KBM-7 (cell line): ENCODE measurements around the gene SPATA2L.
"Not testable (repeated sequence)": the region's sequence is repeated elsewhere in the genome, so short reads cannot be mapped to it uniquely, and the experiment has no call there.

Experiments
- DNase-seq: peaks from one replicate; pipeline ENCODE4 v3.0.0-alpha.2; 2015
- in situ Hi-C: fragments of 300-500 bp; cut with MboI; formaldehyde crosslinking; loops from 2 replicates; pipeline ENCODE4 v1.14.3; 2020; ENCODE audit warnings: low sequenced_read_pairs, low pct_unique_long_range_greater_than_20kb, mixed read lengths

Gene SPATA2L

GRCh38 chr16:89709716-89710432, 8.4 kb upstream of the SPATA2L start:
- in situ Hi-C loops = no loop called here
- DNase-seq = no peak

DNA sequence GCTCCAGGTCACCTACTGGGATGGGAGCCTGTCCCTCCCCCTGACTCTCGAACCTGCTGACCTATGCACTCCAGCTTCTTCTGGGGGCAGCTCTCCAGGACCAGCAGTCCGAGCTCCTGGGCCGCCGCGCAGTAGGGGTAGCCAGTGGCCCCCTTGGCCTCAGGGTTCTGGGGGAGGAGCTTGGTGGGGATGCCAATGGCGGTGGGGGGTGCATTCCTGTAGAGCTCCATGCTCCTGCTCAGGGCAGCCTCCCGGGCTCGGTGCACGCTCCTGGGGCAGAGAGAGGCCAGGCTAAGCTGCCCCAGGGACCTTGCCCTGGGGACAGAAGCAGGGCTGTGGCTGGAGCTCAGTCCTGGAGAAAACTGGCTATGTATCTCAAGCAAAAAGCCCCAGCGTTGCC, 7.7 kb upstream of the SPATA2L start:
- no peak for DNase-seq
- in situ Hi-C loops = no loop called here

DNA sequence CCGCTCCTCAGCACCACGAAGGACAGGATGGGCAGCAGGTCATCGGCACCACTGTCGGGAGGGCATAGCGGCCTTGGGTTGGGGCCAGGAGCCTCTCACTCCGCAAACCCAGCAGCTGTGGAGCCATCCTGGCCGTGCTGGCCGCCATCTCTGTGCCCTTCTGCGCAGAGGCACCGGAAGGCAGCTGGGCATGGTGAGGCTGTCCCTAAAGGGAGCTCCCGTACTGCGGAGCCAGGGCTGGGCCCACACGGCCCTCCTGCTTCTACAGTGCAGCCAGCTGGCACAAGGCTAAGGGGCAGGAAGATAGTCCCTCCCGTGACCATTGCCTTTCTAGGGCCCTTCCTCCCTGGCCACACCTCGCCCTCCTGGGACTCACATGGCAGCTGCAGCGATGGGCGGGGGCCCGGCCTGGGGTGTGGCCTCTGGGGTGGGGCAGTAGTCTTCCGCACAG, 7.0 kb upstream of the SPATA2L start:
- in situ Hi-C loops = no loop called here
- no peak for DNase-seq

DNA sequence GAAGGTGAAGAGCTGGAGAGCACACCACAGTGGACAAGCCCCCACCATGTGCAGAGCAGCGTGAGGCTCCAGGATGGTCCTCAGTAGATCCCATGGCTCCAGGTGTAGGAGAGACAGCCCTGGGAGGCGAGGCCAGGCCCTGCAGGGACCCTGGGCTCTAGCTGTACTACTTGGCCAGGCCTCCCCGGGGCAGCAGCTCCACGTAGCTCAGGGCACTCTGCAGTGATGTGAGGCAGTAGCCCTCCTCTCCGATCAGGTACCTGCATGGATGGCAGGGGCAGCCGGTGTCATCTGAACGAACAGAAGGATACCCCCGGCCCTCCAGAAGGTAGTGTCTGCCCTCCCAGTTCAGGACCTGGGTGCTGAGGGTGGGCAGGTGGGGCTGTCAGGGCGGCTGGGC, 6.2 kb upstream of the SPATA2L start:
- in situ Hi-C loops = no loop called here
- DNase-seq = no peak

DNA sequence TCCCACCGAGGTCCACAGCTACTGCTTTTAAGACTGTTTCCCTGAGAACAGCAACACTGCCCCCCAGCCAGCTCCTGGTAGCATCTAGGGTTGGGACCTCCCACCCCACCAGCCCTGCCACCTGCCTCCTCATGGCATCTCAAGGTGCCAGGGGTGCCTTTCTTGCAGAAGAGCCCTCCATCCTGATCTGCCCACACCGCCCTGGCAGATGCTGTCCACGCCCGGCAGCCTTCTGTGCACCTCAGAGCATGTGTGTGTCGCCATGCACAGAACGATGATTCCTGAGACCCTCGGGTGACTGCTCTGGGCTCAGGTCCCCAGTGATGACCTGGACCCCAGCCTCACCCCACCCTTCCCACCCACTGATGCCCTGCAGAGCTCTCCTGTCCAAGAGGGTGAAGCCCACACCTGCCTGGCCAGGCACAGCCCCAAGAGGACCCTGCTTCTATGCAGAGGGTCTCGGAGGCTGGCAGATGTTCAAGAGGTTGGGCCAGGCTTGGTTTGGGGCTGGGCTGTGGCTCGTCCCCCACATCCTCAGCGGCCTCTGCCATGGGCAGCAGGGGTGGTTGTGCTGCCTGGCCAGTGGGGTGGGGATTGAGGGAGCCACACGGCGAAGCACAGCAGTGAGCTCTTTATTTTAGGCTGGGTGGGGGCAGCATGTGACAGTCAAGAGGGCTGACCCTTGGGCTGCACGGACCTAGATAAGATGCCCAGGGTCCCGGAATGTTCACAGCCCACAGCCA, 5.2 kb upstream of the SPATA2L start:
- DNase-seq = no peak
- in situ Hi-C loops = no loop called here

DNA sequence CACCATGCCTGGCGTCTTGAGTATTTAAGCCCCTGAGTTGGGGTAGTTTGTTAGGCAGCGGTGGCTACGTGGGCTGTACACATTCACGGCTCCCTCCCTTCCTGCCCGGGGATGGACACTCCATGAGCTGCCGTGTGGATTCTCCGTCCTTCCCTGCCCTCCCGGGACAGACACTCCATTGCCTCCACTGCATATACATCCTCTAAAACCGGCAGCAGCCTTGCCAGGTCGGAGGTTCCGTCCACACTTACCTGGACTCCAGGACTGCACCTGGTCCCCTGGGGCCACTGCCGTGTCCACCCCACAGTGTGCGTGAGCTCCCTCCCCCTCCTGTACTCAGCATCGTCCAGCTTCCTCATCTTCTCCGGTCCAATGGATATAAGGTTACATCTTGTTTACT, 3.5 kb upstream of the SPATA2L start:
- no peak for DNase-seq
- in situ Hi-C loops = no loop called here

DNA sequence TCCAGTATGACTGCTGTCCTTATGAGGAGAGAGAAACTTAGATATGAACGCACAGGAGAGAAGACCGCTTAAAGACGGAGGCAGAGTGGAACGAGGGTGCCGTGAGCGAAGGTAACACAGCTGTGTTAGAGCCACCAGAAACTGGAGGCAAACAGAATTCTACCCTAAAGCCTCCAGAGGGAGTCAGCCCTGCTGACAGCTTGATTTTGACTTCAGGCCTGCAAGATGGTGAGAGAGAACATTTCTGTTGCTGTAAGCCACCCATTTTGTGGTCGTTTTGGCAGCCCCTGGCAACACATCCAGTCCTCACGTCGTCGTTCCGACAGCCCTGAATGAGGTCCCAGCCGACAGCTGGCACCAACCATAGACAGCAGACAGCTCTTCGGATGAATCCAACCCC, 2.8 kb upstream of the SPATA2L start:
- DNase-seq = no peak
- in situ Hi-C loops = no loop called here

DNA sequence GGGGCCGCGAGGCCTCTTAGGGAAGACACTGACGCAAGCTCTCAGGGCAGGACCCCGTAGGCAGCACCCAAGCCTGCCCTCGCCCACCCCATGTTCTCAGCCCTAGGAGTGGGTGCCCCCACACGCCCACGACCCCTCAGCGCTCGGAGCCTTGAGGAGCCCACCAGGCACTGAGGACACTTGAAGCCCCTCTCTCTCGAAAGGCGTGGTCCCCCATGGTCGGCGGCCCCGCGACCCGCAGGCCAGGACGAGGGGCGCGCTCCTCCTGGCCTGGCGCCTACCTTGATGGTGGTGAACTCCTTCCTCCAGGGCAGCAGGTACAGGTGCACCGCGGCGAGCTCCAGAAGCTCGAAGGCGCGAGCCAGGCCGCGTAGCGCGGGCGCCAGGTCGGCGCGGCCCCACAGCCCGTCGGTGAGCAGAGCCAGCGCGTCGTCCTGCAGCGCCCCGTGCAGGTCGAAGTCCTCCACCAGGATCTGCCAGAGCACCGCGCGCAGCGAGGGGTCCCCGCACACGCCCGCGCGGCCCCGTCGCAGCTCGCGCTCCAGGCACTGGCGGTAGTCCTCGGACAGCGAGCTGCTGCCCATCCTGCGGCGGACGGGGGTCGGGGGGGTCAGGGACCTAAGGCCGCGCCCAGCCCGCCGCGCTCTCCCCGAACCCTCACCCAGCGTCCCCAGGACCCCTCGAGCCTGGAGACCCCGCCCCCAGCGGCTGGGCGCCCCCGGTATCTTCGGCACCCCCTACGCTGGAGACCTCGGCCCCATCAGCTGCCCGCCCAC, 668 bp downstream of the SPATA2L start:
- peak; percentile 51 for DNase-seq
- in situ Hi-C loops = no loop called here

DNA sequence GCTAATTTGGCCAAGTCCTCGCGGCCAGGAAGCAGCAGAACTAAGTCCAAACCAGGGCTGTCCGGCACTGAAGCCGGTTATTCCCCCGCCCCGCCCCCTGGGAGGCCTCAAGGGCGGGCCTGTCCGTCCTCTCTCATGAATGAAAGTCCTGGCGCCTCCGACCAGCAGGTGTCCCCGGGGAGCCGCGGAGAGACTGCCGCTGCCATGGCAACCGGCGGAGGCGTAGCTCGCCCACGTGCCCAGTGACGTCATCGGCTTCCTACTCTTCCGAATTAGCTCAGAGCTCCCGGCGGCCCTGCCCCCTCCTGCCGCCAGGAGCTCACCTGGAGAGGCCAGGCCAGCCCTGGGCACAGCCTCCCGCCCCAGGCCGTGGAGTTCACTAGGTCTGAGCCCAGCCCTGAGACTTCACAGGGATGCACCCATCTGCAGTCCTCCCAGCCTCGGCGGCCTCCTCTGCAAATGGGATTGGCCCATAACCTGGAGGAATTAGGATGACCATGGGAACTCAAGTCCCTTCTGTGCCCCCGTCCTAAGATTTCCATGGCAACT, 1.3 kb downstream of the SPATA2L start:
- in situ Hi-C loops = no loop called here
- peak; percentile 96 for DNase-seq

- in situ Hi-C loops, DNase-seq: not testable (repeated sequence)
Measured at GRCh38 chr16:89699629-89700099, 1.8 kb downstream of the SPATA2L start.

DNA sequence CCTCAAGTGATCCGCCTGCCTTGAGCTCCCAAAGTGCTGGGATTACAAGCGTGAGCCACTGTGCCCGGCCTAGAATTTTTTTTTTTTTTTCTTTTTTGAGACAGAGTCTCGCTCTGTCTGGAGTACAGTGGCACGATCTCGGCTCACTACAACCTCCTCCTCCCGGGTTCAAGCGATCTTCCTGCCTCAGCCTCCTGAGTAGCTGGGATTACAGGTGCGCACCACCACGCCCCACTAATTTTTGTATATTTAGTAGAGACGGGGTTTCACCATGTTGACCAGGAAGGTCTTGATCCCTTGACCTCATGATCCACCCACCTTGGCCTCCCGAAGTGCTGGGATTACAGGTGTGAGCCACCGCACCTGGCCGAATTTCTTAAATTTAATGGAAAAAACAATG, 2.8 kb downstream of the SPATA2L start:
- in situ Hi-C loops = not testable (repeated sequence)

DNA sequence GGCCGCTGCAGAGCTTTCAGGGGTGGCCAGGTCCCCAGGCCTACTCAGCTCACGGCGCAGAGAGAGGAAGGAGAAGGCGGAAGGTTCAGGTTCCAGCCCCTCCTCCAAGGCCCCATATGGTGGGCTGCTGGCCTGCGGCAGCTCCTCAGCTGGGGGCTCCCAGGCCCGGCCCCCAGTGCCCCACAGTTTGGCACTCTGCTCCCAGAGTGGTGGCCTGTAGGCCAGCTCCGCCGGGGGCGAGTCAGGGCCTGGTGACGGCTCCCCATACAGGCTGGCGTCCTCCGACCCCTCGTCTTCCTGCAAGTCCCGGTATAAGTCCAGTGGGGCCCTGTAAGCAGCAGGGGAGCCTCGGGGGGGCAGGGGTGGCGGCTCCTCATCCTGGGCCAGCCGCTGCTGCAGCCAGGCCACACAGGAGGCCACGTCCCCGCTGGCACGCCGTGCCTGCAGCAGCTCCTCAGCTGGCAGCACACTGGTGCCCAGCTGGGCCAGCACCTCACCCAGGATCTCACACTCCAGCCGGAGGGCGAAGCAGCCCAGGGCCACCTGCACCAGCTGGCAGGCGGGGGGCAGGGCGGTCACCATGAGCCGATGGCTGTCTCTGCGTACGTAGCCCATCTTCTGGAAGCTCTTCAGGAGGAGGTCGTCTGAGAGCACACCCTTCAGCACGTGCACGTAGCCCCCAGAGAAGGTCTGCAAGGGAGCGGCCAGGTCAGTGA, 3.7 kb downstream of the SPATA2L start:
- in situ Hi-C loops = no loop called here
- DNase-seq = no peak

More for the DNA sequence above, 2.8 kb downstream of the SPATA2L start:
- DNase-seq = not testable (repeated sequence)

DNA sequence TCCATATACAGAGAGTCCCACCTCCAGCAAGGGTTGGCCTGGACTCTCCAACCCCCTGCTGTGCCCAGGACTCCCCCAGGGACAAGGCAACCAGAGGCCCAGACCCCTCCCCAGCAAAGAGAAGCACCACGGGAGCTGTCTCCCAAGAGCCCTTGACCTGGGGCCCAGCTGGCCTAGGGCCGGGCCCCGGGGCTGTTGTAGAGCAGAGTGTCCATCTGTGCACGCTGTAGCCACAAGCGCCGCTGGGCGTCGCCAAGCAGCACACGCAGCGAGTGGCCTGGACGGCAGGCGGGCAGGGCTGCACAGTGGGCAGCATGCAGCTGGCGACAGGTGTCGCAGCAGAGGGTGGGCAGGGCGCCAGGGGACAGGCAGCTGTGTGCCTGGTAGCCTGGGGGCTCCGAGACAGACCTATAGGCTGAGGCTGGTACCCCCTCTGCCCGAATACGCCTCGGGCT, 4.3 kb downstream of the SPATA2L start:
- in situ Hi-C loops = no loop called here
- no peak for DNase-seq

DNA sequence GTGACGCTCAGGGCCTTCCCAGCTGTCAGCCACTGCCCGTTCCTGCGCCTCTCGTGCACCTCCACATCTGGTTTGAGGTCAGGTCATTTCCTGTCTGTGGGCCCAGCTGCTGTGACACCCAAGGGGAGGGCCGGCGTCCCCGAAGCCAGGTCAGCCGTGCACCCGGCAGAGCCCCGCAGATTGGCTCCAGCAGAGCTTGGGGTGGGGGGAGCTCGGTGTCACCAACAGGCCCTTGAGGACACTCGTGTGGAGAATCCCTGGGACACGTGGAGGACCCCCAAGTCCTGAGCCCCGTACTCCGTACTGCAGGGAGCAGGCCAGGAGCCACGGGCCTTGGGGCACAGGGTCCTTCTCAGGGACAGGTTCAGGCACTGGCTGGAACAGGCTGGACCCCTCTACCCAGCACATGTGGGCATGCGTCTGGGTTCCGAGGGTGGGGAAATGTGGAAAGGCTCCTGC, 4.8 kb downstream of the SPATA2L start:
- in situ Hi-C loops = no loop called here
- no peak for DNase-seq

DNA sequence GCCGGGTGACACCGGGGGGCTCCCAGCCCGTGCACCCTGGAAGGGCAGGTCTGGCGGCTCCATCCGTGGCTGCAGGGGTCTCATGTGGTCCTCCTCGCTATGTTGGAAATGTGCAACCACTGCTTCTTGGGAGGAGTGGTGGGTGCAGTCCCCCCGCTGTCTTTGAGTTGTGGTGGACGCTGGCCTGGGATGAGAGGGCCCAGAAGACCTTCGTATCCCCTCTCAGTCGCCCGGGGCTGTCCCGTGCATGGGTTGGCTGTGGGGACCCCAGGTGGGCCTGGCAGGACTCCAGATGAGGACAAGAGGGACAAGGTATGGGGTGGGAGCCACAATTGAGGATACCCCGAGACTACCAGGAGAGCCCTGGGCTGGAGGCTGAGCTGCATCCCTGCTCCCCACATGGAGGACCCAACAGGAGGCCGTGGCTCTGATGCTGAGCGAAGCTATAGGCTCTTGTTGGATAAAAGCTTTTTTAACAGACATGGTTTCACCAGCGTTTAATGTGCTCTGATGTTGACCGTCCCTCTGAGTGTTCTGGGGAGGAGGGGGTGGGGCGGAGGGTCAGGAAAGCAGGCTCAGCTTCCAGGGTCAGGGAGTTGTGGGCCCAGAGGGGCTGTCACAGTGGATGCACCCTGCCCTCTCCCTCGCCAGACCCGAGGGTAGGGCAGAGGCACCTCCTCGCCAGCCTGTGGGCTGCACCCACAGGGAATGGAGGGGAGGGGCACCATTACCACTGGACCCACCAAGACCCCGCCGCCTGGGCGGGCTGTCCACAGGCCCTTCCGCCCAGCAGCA, 5.4 kb downstream of the SPATA2L start:
- in situ Hi-C loops = no loop called here
- DNase-seq = no peak

DNA sequence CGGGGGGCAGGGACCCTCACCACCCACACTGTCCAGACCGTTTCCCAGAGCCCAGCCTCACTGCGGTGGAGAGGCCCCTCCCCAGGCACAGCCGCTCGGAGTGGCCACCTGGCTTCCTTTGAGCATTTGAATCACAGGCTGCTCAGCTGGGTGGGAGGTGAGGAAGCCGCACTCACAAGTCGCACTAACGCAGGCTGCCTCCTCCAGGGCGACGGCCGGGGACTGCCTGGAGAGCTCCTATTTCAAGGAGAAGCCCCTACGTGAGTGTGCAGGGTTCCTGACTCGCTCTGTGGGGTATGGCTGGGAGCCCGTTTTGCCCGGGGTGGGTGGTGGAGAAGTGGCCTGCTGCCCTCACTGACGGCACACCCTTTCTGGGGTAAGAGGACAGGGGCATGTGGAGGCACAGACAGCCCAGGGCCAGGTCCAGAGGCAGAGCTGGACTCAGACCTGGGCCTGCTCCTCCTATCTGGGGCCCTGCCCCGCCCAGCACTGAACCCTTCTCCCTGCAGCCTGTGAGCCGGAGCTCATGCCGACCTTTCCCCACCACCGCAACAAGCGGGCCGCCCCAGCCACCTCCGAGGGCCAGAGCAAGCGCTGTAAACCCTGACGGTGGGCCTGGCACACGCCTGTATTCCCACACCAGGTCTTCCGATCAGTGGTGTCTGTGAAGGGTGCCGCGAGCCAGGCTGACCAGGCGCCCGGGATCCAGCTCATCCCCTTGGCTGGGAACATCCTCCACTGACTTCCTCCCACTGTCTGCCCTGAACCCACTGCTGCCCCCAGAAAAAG, 6.2 kb downstream of the SPATA2L start:
- in situ Hi-C loops = no loop called here

DNA sequence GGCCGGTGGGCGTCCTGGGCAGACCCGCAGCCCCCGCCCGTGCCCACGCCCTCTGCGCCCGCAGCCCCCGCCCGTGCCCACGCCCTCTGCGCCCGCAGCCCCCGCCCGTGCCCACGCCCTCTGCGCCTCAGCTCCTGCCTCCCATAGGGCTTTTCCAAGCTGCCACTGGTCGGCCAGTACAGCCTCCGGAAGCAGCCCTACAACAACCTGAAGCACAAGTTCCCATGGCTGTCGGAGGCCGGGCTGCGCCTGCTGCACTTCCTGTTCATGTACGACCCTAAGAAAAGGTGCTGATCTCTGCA, 6.8 kb downstream of the SPATA2L start:
- DNase-seq, in situ Hi-C loops: not testable (repeated sequence)

More for the DNA sequence above, 6.2 kb downstream of the SPATA2L start:
- no peak for DNase-seq
